ENCODE measurements around the gene EXOC3.

EXOC3 gene

GRCh38 chr5:440401-441201 lies 2.4 kb upstream of the EXOC3 start:
- no peak for DNase-seq

- no peak for DNase-seq
Observed at GRCh38 chr5:441996-442334, 1.0 kb upstream of the EXOC3 start.

GRCh38 chr5:443239-444151 lies 519 bp downstream of the EXOC3 start:
- DNase-seq, result peak; percentile 55

GRCh38 chr5:444226-444625 lies 1.2 kb downstream of the EXOC3 start:
- DNase-seq, result no peak

- DNase-seq, result no peak
Observed at GRCh38 chr5:445591-445990, 2.6 kb downstream of the EXOC3 start.

GRCh38 chr5:446066-446882 lies 3.3 kb downstream of the EXOC3 start:
- no peak for DNase-seq

GRCh38 chr5:446883-447263 lies 3.9 kb downstream of the EXOC3 start:
- no peak for DNase-seq

- DNase-seq, result no peak
Observed at GRCh38 chr5:447501-447900, 4.5 kb downstream of the EXOC3 start.

- no peak for DNase-seq
Observed at GRCh38 chr5:448061-448765, 5.2 kb downstream of the EXOC3 start.

GRCh38 chr5:448766-449090 lies 5.8 kb downstream of the EXOC3 start:
- no peak for DNase-seq

GRCh38 chr5:449151-449550 lies 6.2 kb downstream of the EXOC3 start:
- no peak for DNase-seq

- no peak for DNase-seq
Observed at GRCh38 chr5:451587-452458, 8.8 kb downstream of the EXOC3 start.

- no peak for DNase-seq
Observed at GRCh38 chr5:452978-453710, 10.2 kb downstream of the EXOC3 start.

GRCh38 chr5:453725-454481 lies 10.9 kb downstream of the EXOC3 start:
- DNase-seq, result no peak

GRCh38 chr5:454936-455335 lies 12.0 kb downstream of the EXOC3 start:
- DNase-seq, result no peak

- no peak for DNase-seq
Observed at GRCh38 chr5:455806-456205, 12.8 kb downstream of the EXOC3 start.

- DNase-seq, result peak; percentile 21
Observed at GRCh38 chr5:456351-457194, 13.6 kb downstream of the EXOC3 start.

- DNase-seq, result no peak
Observed at GRCh38 chr5:457195-457961, 14.4 kb downstream of the EXOC3 start.
